SU-DHL-6 (cell line): Measurements from ENCODE around the gene GABRA5.

Experiments used
- EZH2phosphoT487 ChIP-seq: fragments of 200-600 bp; sonication (generic), shearing (Covaris generic); conservative IDR thresholded peaks from 2 replicates; pipeline ENCODE4 v1.6.1; 2018; ENCODE audit warnings: mild to moderate bottlenecking, antibody characterized with exemption, low read length, moderate library complexity, mixed read lengths
- TF ChIP-seq, protein P1 (sequence below): fragments of 200-600 bp; sonication (generic); IDR thresholded peaks from one replicate; pipeline ENCODE4 v1.5.1; 2017; ENCODE audit warnings: antibody characterized with exemption, mild to moderate bottlenecking, low read length, moderate library complexity; ENCODE audit not compliant: insufficient read depth, poor library complexity, severe bottlenecking

- TF ChIP-seq, protein P1, sequence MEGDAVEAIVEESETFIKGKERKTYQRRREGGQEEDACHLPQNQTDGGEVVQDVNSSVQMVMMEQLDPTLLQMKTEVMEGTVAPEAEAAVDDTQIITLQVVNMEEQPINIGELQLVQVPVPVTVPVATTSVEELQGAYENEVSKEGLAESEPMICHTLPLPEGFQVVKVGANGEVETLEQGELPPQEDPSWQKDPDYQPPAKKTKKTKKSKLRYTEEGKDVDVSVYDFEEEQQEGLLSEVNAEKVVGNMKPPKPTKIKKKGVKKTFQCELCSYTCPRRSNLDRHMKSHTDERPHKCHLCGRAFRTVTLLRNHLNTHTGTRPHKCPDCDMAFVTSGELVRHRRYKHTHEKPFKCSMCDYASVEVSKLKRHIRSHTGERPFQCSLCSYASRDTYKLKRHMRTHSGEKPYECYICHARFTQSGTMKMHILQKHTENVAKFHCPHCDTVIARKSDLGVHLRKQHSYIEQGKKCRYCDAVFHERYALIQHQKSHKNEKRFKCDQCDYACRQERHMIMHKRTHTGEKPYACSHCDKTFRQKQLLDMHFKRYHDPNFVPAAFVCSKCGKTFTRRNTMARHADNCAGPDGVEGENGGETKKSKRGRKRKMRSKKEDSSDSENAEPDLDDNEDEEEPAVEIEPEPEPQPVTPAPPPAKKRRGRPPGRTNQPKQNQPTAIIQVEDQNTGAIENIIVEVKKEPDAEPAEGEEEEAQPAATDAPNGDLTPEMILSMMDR, result no peak
- TF ChIP-seq EZH2phosphoT487, result no peak
Measured at GRCh38 chr15:26968806-26969205, 101.9 kb downstream of the GABRA5 start.
